ENCODE results near the gene KCND3. TPM values are rescaled to one million over a fixed set of nuclear protein-coding genes. Genes with fewer than 3 reads are reported as not detected.

The KCND3 gene
- polyA plus RNA-seq, 3 donors = not detected

- peaks cover 0 to 2% of the 10 kb centered on the region in 2 donors for H3K27me3 ChIP-seq (ENCODE audit: control insufficient read depth in 2 of 2, insufficient read depth in 2 of 2, low read length in 2 of 2)
- intact Hi-C loops (cut with micrococcal nuclease) = no loop called here
- no peaks in the 10 kb centered on the region for H3K36me3 ChIP-seq (replicated peaks in 1 of 2; ENCODE audit: control insufficient read depth in 1 of 2, insufficient read depth in 2 of 2, low read length in 2 of 2)
- no peaks in the 10 kb centered on the region for H4K20me1 ChIP-seq (ENCODE audit: insufficient read depth, low read length)
- H2AFZ ChIP-seq (ENCODE audit: insufficient read depth, low read depth, low read length, poor library complexity, severe bottlenecking) = no peak overlapping the region
- H3K79me2 ChIP-seq (ENCODE audit: insufficient read depth, low read length) = no peaks in the 10 kb centered on the region
- no peak overlapping the region for H3K9ac ChIP-seq (ENCODE audit: insufficient read depth, low read length, poor library complexity, severe bottlenecking)
- TF ChIP-seq, protein P1, sequence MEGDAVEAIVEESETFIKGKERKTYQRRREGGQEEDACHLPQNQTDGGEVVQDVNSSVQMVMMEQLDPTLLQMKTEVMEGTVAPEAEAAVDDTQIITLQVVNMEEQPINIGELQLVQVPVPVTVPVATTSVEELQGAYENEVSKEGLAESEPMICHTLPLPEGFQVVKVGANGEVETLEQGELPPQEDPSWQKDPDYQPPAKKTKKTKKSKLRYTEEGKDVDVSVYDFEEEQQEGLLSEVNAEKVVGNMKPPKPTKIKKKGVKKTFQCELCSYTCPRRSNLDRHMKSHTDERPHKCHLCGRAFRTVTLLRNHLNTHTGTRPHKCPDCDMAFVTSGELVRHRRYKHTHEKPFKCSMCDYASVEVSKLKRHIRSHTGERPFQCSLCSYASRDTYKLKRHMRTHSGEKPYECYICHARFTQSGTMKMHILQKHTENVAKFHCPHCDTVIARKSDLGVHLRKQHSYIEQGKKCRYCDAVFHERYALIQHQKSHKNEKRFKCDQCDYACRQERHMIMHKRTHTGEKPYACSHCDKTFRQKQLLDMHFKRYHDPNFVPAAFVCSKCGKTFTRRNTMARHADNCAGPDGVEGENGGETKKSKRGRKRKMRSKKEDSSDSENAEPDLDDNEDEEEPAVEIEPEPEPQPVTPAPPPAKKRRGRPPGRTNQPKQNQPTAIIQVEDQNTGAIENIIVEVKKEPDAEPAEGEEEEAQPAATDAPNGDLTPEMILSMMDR (IDR thresholded peaks at IDR 0.05) = no peak
- 100% methylated on average over 1 of the region's 2 CpGs for WGBS (ENCODE audit: insufficient coverage)
- Mint-ChIP-seq H3K27me3 (ENCODE audit: low read depth in 3 of 3) (peaks cover 5 to 9% (median 8%) of the 10 kb centered on the region in 3 donors), H3K27ac (no peak overlapping the region), H3K9me3 (peaks cover 0 to 1% (median 0%) of the 10 kb centered on the region in 7 donors), H3K36me3 (no peaks in the 10 kb centered on the region), H3K4me3 (no peak overlapping the region), H3K4me1 (no peaks in the 10 kb centered on the region)
- DNase-seq = no peak
- no peak overlapping the region for H3K4me2 ChIP-seq (replicated peaks; ENCODE audit: extremely low read depth, low read length, poor library complexity, severe bottlenecking)
- no peak overlapping the region for H3K4me3 ChIP-seq (replicated peaks in 1 of 3; ENCODE audit: low read depth in 2 of 3, low read length in 3 of 3)
- no peaks in the 10 kb centered on the region for H3K9me3 ChIP-seq (replicated peaks in 1 of 2; ENCODE audit: control insufficient read depth in 1 of 2, insufficient read depth in 1 of 2, low read length in 2 of 2)
- no peaks in the 10 kb centered on the region for H3K4me1 ChIP-seq (ENCODE audit: control insufficient read depth in 1 of 2, insufficient read depth in 2 of 2, low read length in 2 of 2)
- H3K27ac ChIP-seq (ENCODE audit: low read depth in 1 of 2, low read length in 2 of 2) = no peak overlapping the region
These were observed 213.1 kb downstream of the KCND3 start for GRCh38 chr1:111776391-111776790.

GRCh38 chr1:111775966-111776365 is 213.5 kb downstream of the KCND3 start:
- Histone ChIP-seq H3K79me2 (ENCODE audit: insufficient read depth, low read length) (no peaks in the 10 kb centered on the region), H3K4me3 (replicated peaks in 1 of 3; ENCODE audit: low read depth in 2 of 3, low read length in 3 of 3) (no peak overlapping the region), H3K27ac (ENCODE audit: low read depth in 1 of 2, low read length in 2 of 2) (no peak overlapping the region), H2AFZ (ENCODE audit: insufficient read depth, low read depth, low read length, poor library complexity, severe bottlenecking) (no peak overlapping the region), H3K36me3 (replicated peaks in 1 of 2; ENCODE audit: control insufficient read depth in 1 of 2, insufficient read depth in 2 of 2, low read length in 2 of 2) (no peaks in the 10 kb centered on the region), H3K4me1 (ENCODE audit: control insufficient read depth in 1 of 2, insufficient read depth in 2 of 2, low read length in 2 of 2) (no peaks in the 10 kb centered on the region), H3K9ac (ENCODE audit: insufficient read depth, low read length, poor library complexity, severe bottlenecking) (no peak overlapping the region), H4K20me1 (ENCODE audit: insufficient read depth, low read length) (no peaks in the 10 kb centered on the region), H3K4me2 (replicated peaks; ENCODE audit: extremely low read depth, low read length, poor library complexity, severe bottlenecking) (no peak overlapping the region), H3K27me3 (ENCODE audit: control insufficient read depth in 2 of 2, insufficient read depth in 2 of 2, low read length in 2 of 2) (peaks cover 0 to 1% of the 10 kb centered on the region in 2 donors), H3K9me3 (replicated peaks in 1 of 2; ENCODE audit: control insufficient read depth in 1 of 2, insufficient read depth in 1 of 2, low read length in 2 of 2) (no peaks in the 10 kb centered on the region)
- WGBS (ENCODE audit: insufficient coverage) = 95% methylated on average over 6 of the region's 9 CpGs
- Mint-ChIP-seq H3K27me3 (ENCODE audit: low read depth in 3 of 3) (peaks cover 4 to 9% (median 8%) of the 10 kb centered on the region in 3 donors), H3K4me3 (no peak overlapping the region), H3K4me1 (no peaks in the 10 kb centered on the region), H3K27ac (no peak overlapping the region), H3K36me3 (no peaks in the 10 kb centered on the region), H3K9me3 (peaks cover 0 to 1% (median 0%) of the 10 kb centered on the region in 7 donors)
- TF ChIP-seq, protein P1 (IDR thresholded peaks at IDR 0.05) = no peak
- no peak for DNase-seq
- intact Hi-C loops (cut with micrococcal nuclease) = no loop called here

Measured in CD14-positive monocyte (primary cell).